Endodermal cell (in vitro differentiated cells): Measurements from ENCODE around the gene LPP. TPM values are rescaled to one million over a fixed set of nuclear protein-coding genes. Genes with fewer than 3 reads are reported as not detected.

Experiments used
- DNase-seq: peaks from one replicate; pipeline ENCODE4 v3.0.0-alpha.2; 2017
- H3K27ac ChIP-seq: 2 replicates; pipeline ENCODE4 v1.5.1; 2013; ENCODE audit warnings: mild to moderate bottlenecking, low read depth, low read length, moderate library complexity
- H3K27me3 ChIP-seq: 2 replicates; pipeline ENCODE4 v1.6.1; 2013; ENCODE audit warnings: mild to moderate bottlenecking, low read length, moderate library complexity; ENCODE audit not compliant: insufficient read depth, control insufficient read depth, poor library complexity, severe bottlenecking
- H3K36me3 ChIP-seq: 2 replicates; pipeline ENCODE4 v1.7.0; 2013; ENCODE audit warnings: mild to moderate bottlenecking, low read length, moderate library complexity; ENCODE audit not compliant: control insufficient read depth, insufficient read depth
- H3K4me1 ChIP-seq: one replicate; pipeline ENCODE4 v1.7.0; 2013; ENCODE audit warnings: low read length; ENCODE audit not compliant: control insufficient read depth, insufficient read depth
- H3K4me3 ChIP-seq: 2 replicates; pipeline ENCODE4 v1.5.1; 2013; ENCODE audit warnings: mild to moderate bottlenecking, low read length, moderate library complexity
- H3K9ac ChIP-seq: 2 replicates; pipeline ENCODE4 v1.6.1; 2013; ENCODE audit warnings: mild to moderate bottlenecking, low read length, moderate library complexity; ENCODE audit not compliant: poor library complexity, severe bottlenecking; ENCODE audit errors: extremely low read depth
- H3K9me3 ChIP-seq: 2 replicates; pipeline ENCODE4 v1.6.1; 2013; ENCODE audit warnings: mild to moderate bottlenecking, low read length, moderate library complexity; ENCODE audit not compliant: control insufficient read depth
- H3K27ac Mint-ChIP-seq: 2 replicates; pipeline ENCODE4 v1.8.0; 2020; ENCODE audit warnings: mixed read lengths
- H3K27me3 Mint-ChIP-seq: 2 replicates; pipeline ENCODE4 v1.8.0; 2021; ENCODE audit warnings: mild to moderate bottlenecking, mixed read lengths; ENCODE audit not compliant: insufficient read depth
- H3K36me3 Mint-ChIP-seq: 2 replicates; pipeline ENCODE4 v1.8.0; 2020; ENCODE audit warnings: low read depth, mixed read lengths
- H3K4me1 Mint-ChIP-seq: 2 replicates; pipeline ENCODE4 v1.8.0; 2020; ENCODE audit warnings: mixed read lengths
- H3K4me3 Mint-ChIP-seq: 2 replicates; pipeline ENCODE4 v1.8.0; 2020; ENCODE audit warnings: mild to moderate bottlenecking, moderate library complexity, mixed read lengths
- H3K9me3 Mint-ChIP-seq: 2 replicates; pipeline ENCODE4 v1.8.0; 2020; ENCODE audit warnings: mild to moderate bottlenecking, mixed read lengths
- WGBS, 2 experiments: methylation state at CpG; one replicate each; pipeline versions ENCODE4 v1.1.5 to v1.1.7; 2013; ENCODE audit warnings: missing lambda C conversion rate in 2 of 2, mixed read lengths in 1 of 2; ENCODE audit not compliant: insufficient coverage in 1 of 2, insufficient read length in 1 of 2; 5-methylcytosine and 5-hydroxymethylcytosine counted together
- total RNA-seq, 2 donors: library from RNA; stranded (reverse); fragmentation: NEBNext Ultra II Directional in 1 of 2; extraction: Animal tissue kit (Norgen Biotek cat#: 25700) in 1 of 2; gene quantifications; 2 replicates in 1 of 2; 3 replicates in 1 of 2; pipeline ENCODE4 v1.2.1, GENCODE V29; 2021
- TF ChIP-seq, protein P1 (sequence below): fragments of 200-600 bp; sonication (generic); conservative IDR thresholded peaks from 2 replicates; pipeline ENCODE4 v1.5.0; 2021; ENCODE audit warnings: antibody characterized with exemption, mild to moderate bottlenecking

Gene LPP
- total RNA-seq, 2 donors from 2014 or later: 78.0 to 105 TPM

DNA sequence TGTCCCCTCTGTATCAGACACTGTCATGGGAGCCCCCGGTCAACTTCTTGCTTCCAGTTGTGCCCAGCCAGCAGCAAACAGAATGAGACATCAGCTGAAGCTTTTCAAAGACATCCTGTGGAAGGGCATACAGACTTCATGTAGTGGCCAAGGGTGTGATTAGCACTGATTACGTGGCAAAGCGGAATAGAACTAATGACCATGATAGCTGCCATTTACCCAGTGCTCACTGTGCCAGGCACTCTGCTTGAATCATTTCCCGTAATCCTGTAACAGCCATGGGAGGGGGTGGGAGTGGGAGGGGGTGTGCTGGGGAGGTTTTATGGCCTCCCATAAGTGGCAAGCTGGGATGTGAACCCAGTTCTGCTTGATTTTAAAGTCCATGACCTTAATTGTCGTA is 29.5 kb downstream of the LPP start:
- Histone ChIP-seq H3K27me3 (no peaks in the 10 kb centered on the region), H3K4me3 (no peak overlapping the region), H3K27ac (no peak overlapping the region), H3K9me3 (no peaks in the 10 kb centered on the region), H3K9ac (no peak overlapping the region), H3K4me1 (no peaks in the 10 kb centered on the region), H3K36me3 (peaks cover 37% of the 10 kb centered on the region)
- TF ChIP-seq, protein P1, sequence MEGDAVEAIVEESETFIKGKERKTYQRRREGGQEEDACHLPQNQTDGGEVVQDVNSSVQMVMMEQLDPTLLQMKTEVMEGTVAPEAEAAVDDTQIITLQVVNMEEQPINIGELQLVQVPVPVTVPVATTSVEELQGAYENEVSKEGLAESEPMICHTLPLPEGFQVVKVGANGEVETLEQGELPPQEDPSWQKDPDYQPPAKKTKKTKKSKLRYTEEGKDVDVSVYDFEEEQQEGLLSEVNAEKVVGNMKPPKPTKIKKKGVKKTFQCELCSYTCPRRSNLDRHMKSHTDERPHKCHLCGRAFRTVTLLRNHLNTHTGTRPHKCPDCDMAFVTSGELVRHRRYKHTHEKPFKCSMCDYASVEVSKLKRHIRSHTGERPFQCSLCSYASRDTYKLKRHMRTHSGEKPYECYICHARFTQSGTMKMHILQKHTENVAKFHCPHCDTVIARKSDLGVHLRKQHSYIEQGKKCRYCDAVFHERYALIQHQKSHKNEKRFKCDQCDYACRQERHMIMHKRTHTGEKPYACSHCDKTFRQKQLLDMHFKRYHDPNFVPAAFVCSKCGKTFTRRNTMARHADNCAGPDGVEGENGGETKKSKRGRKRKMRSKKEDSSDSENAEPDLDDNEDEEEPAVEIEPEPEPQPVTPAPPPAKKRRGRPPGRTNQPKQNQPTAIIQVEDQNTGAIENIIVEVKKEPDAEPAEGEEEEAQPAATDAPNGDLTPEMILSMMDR: no peak
- peaks cover 23% of the 10 kb centered on the region for H3K4me1 Mint-ChIP-seq
- no peak overlapping the region for H3K4me3 Mint-ChIP-seq
- H3K9me3 Mint-ChIP-seq: no peaks in the 10 kb centered on the region
- DNase-seq: peak; percentile 34
- H3K36me3 Mint-ChIP-seq: no peaks in the 10 kb centered on the region
- WGBS, 2 experiments: 96 to 100% methylated on average over 4 to 5 of the region's 5 CpGs
- H3K27ac Mint-ChIP-seq: no peak overlapping the region
- no peaks in the 10 kb centered on the region for H3K27me3 Mint-ChIP-seq

DNA sequence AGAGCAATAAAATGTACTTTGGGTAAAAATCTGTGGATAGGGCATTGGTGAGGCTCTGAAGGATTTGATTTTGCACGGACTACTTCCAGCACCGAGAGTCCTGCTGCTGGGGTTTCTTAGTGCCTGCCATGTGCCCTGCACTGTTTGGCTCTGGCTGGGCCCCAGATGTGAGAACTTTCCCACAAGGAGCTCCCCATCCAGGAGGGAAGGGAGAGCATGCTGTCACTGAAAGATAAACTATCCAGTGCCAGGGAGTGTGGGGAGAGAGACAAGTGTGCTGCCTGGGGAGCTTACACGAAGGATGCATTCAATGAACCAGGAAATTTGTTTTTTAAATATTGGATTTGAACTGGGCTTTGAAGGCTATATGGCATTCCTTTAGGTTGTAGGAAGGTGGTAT is 30.2 kb downstream of the LPP start:
- DNase-seq: peak; percentile 45
- no peak overlapping the region for H3K4me3 ChIP-seq
- H3K4me1 Mint-ChIP-seq: peaks cover 20% of the 10 kb centered on the region
- TF ChIP-seq, protein P1: no peak
- no peaks in the 10 kb centered on the region for H3K27me3 ChIP-seq
- no peaks in the 10 kb centered on the region for H3K27me3 Mint-ChIP-seq
- H3K4me3 Mint-ChIP-seq: no peak overlapping the region
- WGBS, 2 experiments: 80 to 95% methylated on average over 2 to 3 of the region's 3 CpGs
- H3K4me1 ChIP-seq: no peaks in the 10 kb centered on the region
- H3K9ac ChIP-seq: no peak overlapping the region
- H3K9me3 ChIP-seq: no peaks in the 10 kb centered on the region
- H3K27ac ChIP-seq: no peak overlapping the region
- no peaks in the 10 kb centered on the region for H3K36me3 Mint-ChIP-seq
- no peak overlapping the region for H3K27ac Mint-ChIP-seq
- peaks cover 38% of the 10 kb centered on the region for H3K36me3 ChIP-seq
- H3K9me3 Mint-ChIP-seq: no peaks in the 10 kb centered on the region

DNA sequence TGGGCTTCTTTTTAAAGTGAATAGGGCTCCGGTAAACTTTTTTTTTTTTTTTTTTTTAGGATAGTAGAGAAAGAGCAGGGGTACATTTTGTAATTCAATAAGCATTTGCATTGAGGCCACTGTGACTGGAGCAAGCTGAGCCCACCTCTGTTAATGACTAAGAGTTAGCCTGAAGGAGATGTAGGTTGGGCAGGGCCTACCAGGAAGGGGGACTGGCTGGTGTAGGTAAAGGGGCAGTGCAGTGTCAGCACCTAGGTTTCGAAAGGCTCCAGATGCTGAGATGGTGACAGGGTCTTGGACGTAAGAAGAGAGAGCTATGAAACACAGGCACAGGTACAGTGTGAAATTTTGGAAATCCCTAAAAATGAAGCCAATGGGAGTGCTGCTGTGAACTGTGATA is 30.7 kb downstream of the LPP start:
- H3K4me3 Mint-ChIP-seq: no peak overlapping the region
- Histone ChIP-seq H3K27ac (no peak overlapping the region), H3K4me1 (no peaks in the 10 kb centered on the region), H3K9me3 (no peaks in the 10 kb centered on the region), H3K4me3 (no peak overlapping the region), H3K9ac (no peak overlapping the region), H3K36me3 (peaks cover 36% of the 10 kb centered on the region), H3K27me3 (no peaks in the 10 kb centered on the region)
- H3K27me3 Mint-ChIP-seq: no peaks in the 10 kb centered on the region
- WGBS, 2 experiments: 88 to 90% methylated on average over 1 to 3 of the region's 3 CpGs
- H3K36me3 Mint-ChIP-seq: no peaks in the 10 kb centered on the region
- H3K27ac Mint-ChIP-seq: no peak overlapping the region
- H3K9me3 Mint-ChIP-seq: no peaks in the 10 kb centered on the region
- TF ChIP-seq, protein P1: no peak
- H3K4me1 Mint-ChIP-seq: peaks cover 20% of the 10 kb centered on the region
- DNase-seq: no peak
